CD14-positive monocyte (primary cell): ENCODE measurements around the gene KIAA0513. TPM values are rescaled to one million over a fixed set of nuclear protein-coding genes. Genes with fewer than 3 reads are reported as not detected.

Experiments
- DNase-seq, 3 donors: peaks; one replicate each; pipeline ENCODE4 v3.0.0-alpha.2; 2011 to 2022
- H2AFZ ChIP-seq: 2 replicates; pipeline ENCODE4 v1.6.0; 2012; ENCODE audit warnings: mild to moderate bottlenecking, low read depth, low read length, inconsistent platforms; ENCODE audit not compliant: insufficient read depth, poor library complexity, severe bottlenecking
- H3K27ac ChIP-seq, 2 donors: 1 replicate in 1 of 2; 2 replicates in 1 of 2; pipeline ENCODE4 v1.5.1; 2012 to 2013; ENCODE audit warnings: low read length in 2 of 2, control low read depth in 1 of 2, inconsistent platforms in 1 of 2, low read depth in 1 of 2, mild to moderate bottlenecking in 1 of 2
- H3K27me3 ChIP-seq, 2 donors: one replicate each; pipeline versions ENCODE4 v1.6.0 to v1.6.1; 2011 to 2013; ENCODE audit warnings: low read length in 2 of 2; ENCODE audit not compliant: control insufficient read depth in 2 of 2, insufficient read depth in 2 of 2
- H3K36me3 ChIP-seq, 2 donors: replicated peaks in 1 of 2; 1 replicate in 1 of 2; 2 replicates in 1 of 2; pipeline versions ENCODE4 v1.5.1 to v1.6.1; 2012 to 2013; ENCODE audit warnings: low read length in 2 of 2, control low read depth in 1 of 2, inconsistent platforms in 1 of 2, mild to moderate bottlenecking in 1 of 2; ENCODE audit not compliant: insufficient read depth in 2 of 2, control insufficient read depth in 1 of 2
- H3K4me1 ChIP-seq, 2 donors: 1 replicate in 1 of 2; 2 replicates in 1 of 2; pipeline versions ENCODE4 v1.5.1 to v1.6.1; 2012 to 2013; ENCODE audit warnings: low read length in 2 of 2, control low read depth in 1 of 2, inconsistent platforms in 1 of 2, mild to moderate bottlenecking in 1 of 2, moderate library complexity in 1 of 2; ENCODE audit not compliant: insufficient read depth in 2 of 2, control insufficient read depth in 1 of 2
- H3K4me2 ChIP-seq: replicated peaks from 2 replicates; pipeline ENCODE3; 2012; ENCODE audit warnings: low read length, moderate library complexity, mild to moderate bottlenecking; ENCODE audit not compliant: poor library complexity, severe bottlenecking; ENCODE audit errors: extremely low read depth
- H3K4me3 ChIP-seq, 3 experiments: fragments of 200-600 bp in 1 of 3; sonication (generic) in 1 of 3; replicated peaks in 1 of 3; 1 replicate in 2 of 3; 2 replicates in 1 of 3; pipeline ENCODE4 v1.5.1; 2011 to 2013; ENCODE audit warnings: low read length in 3 of 3, mild to moderate bottlenecking in 3 of 3, control low read depth in 2 of 3, low read depth in 2 of 3, inconsistent platforms in 1 of 3, moderate library complexity in 1 of 3
- H3K79me2 ChIP-seq: 2 replicates; pipeline ENCODE4 v1.6.0; 2012; ENCODE audit warnings: mild to moderate bottlenecking, control low read depth, inconsistent platforms, low read length, moderate library complexity; ENCODE audit not compliant: insufficient read depth
- H3K9ac ChIP-seq: 2 replicates; pipeline ENCODE4 v1.6.0; 2017; ENCODE audit warnings: low read length, mild to moderate bottlenecking; ENCODE audit not compliant: insufficient read depth, poor library complexity, severe bottlenecking
- H3K9me3 ChIP-seq, 2 donors: replicated peaks in 1 of 2; 1 replicate in 1 of 2; 2 replicates in 1 of 2; pipeline versions ENCODE4 v1.5.1 to v1.6.1; 2012 to 2013; ENCODE audit warnings: low read length in 2 of 2, control low read depth in 1 of 2; ENCODE audit not compliant: control insufficient read depth in 1 of 2, insufficient read depth in 1 of 2
- H4K20me1 ChIP-seq: 2 replicates; pipeline ENCODE4 v1.6.0; 2012; ENCODE audit warnings: mild to moderate bottlenecking, low read length, control low read depth, moderate library complexity; ENCODE audit not compliant: insufficient read depth
- H3K27ac Mint-ChIP-seq, 7 donors: one replicate each; pipeline ENCODE4 v1.8.0; 2020; ENCODE audit warnings: mild to moderate bottlenecking in 7 of 7, mixed read lengths in 7 of 7, moderate library complexity in 6 of 7, inconsistent platforms in 2 of 7
- H3K27me3 Mint-ChIP-seq, 3 donors: one replicate each; pipeline ENCODE4 v1.8.0; 2021 to 2022; ENCODE audit warnings: low read depth in 3 of 3, mild to moderate bottlenecking in 3 of 3, mixed read lengths in 3 of 3, moderate library complexity in 3 of 3, inconsistent platforms in 1 of 3
- H3K36me3 Mint-ChIP-seq, 2 donors: one replicate each; pipeline ENCODE4 v1.8.0; 2020; ENCODE audit warnings: mixed read lengths in 2 of 2, inconsistent platforms in 1 of 2, mild to moderate bottlenecking in 1 of 2
- H3K4me1 Mint-ChIP-seq: one replicate; pipeline ENCODE4 v1.8.0; 2020; ENCODE audit warnings: mild to moderate bottlenecking, mixed read lengths
- H3K4me3 Mint-ChIP-seq, 2 donors: one replicate each; pipeline ENCODE4 v1.8.0; 2020; ENCODE audit warnings: mild to moderate bottlenecking in 2 of 2, mixed read lengths in 2 of 2, moderate library complexity in 1 of 2
- H3K9me3 Mint-ChIP-seq, 7 donors: one replicate each; pipeline ENCODE4 v1.8.0; 2020 to 2022; ENCODE audit warnings: mixed read lengths in 7 of 7, mild to moderate bottlenecking in 6 of 7, moderate library complexity in 6 of 7, inconsistent platforms in 2 of 7
- CTCF ChIP-seq: fragments of 200-600 bp; IDR thresholded peaks from one replicate; pipeline ENCODE4 v1.8.0; 2022; ENCODE audit warnings: antibody characterized with exemption, mild to moderate bottlenecking
- WGBS: methylation state at CpG from one replicate; pipeline ENCODE4 v1.1.5; 2013; ENCODE audit warnings: missing lambda C conversion rate; ENCODE audit not compliant: insufficient coverage; 5-methylcytosine and 5-hydroxymethylcytosine counted together
- intact Hi-C, 2 donors: fragments of 100-400 bp; cut with micrococcal nuclease; formaldehyde crosslinking; loops; one replicate each; pipeline versions ENCODE4 v1.15.0 to v1.15.1; 2023
- polyA plus RNA-seq, 3 donors: library from polyadenylated mRNA; depleted of rRNA in 1 of 3; unstranded in 2 of 3; stranded (reverse) in 1 of 3; fragments of 300-500 nt in 2 of 3; fragments of >200 nt in 1 of 3; fragmentation: Illumina TruSeq in 2 of 3; gene quantifications; 1 replicate in 2 of 3; 2 replicates in 1 of 3; pipeline ENCODE4 v1.2.3, GENCODE V29; 2012 to 2021

The KIAA0513 gene
- polyA plus RNA-seq, 3 donors: 21.4 to 77.5 (median 32.7) TPM

- Mint-ChIP-seq H3K36me3 (peaks cover 64 to 71% of the 10 kb centered on the region in 2 donors), H3K4me3 (no peak overlapping the region), H3K4me1 (peaks cover 89% of the 10 kb centered on the region), H3K27me3 (peaks cover 0 to 3% (median 0%) of the 10 kb centered on the region in 3 donors), H3K27ac (peak overlapping the region in 5 of 7 donors; percentile 6 to 87 (median 80)), H3K9me3 (no peaks in the 10 kb centered on the region)
- Histone ChIP-seq H3K9me3 (no peaks in the 10 kb centered on the region), H3K4me3 (no peak overlapping the region), H2AFZ (no peak overlapping the region), H3K27ac (peak overlapping the region in 1 of 2 donors; percentile 91), H3K4me2 (no peak overlapping the region), H3K36me3 (peaks cover 14 to 44% of the 10 kb centered on the region in 2 donors), H3K4me1 (peaks cover 82 to 100% of the 10 kb centered on the region in 2 donors), H3K27me3 (no peaks in the 10 kb centered on the region), H3K79me2 (peaks cover 99% of the 10 kb centered on the region), H4K20me1 (peaks cover 9% of the 10 kb centered on the region), H3K9ac (no peak overlapping the region)
- DNase-seq: no peak
- WGBS: 95% methylated on average over 9 of the region's 11 CpGs
- intact Hi-C loops: no loop called here
- no peak for TF ChIP-seq CTCF
Measured at GRCh38 chr16:84999857-85000480, 27.6 kb upstream of the KIAA0513 start.

- peaks cover 100% of the 10 kb centered on the region for H3K79me2 ChIP-seq
- H3K4me1 ChIP-seq: peaks cover 83 to 100% of the 10 kb centered on the region in 2 donors
- peak overlapping the region; percentile 32 to 71 (median 46) for H3K4me3 ChIP-seq
- peak overlapping the region; percentile 89 to 99 (median 98) for H3K27ac Mint-ChIP-seq
- H2AFZ ChIP-seq: no peak overlapping the region
- H3K27me3 ChIP-seq: no peaks in the 10 kb centered on the region
- DNase-seq: no peak
- peak overlapping the region; percentile 67 for H3K9ac ChIP-seq
- peaks cover 14 to 48% of the 10 kb centered on the region in 2 donors for H3K36me3 ChIP-seq
- H3K9me3 Mint-ChIP-seq: no peaks in the 10 kb centered on the region
- peak overlapping the region; percentile 88 to 91 for H3K27ac ChIP-seq
- no peak for TF ChIP-seq CTCF
- 90% methylated on average over 7 of the region's 10 CpGs for WGBS
- peak overlapping the region; percentile 74 to 85 for H3K4me3 Mint-ChIP-seq
- intact Hi-C loops: no loop called here
- H3K4me2 ChIP-seq: peak overlapping the region; percentile 68
- H3K27me3 Mint-ChIP-seq: peaks cover 0 to 3% (median 0%) of the 10 kb centered on the region in 3 donors
- peaks cover 56 to 70% of the 10 kb centered on the region in 2 donors for H3K36me3 Mint-ChIP-seq
- peaks cover 86% of the 10 kb centered on the region for H3K4me1 Mint-ChIP-seq
- H4K20me1 ChIP-seq: peaks cover 9% of the 10 kb centered on the region
- no peaks in the 10 kb centered on the region for H3K9me3 ChIP-seq
Measured at GRCh38 chr16:85002099-85002541, 25.5 kb upstream of the KIAA0513 start.
